Esophagus muscularis mucosa (tissue), 3 donors: ENCODE measurements around the gene CX3CL1.

Experiments used
- POLR2A ChIP-seq: fragments of 450-650 bp; IDR thresholded peaks from one replicate; pipeline ENCODE4 v1.6.1; 2017; ENCODE audit warnings: antibody characterized with exemption, moderate library complexity, mild to moderate bottlenecking, low read depth
- TF ChIP-seq, protein P1 (sequence below), 3 experiments: fragments of 200-600 bp in 2 of 3; fragments of 450-650 bp in 1 of 3; sonication (generic) in 2 of 3; IDR thresholded peaks; one replicate each; pipeline ENCODE4 v1.5.1; 2017 to 2019; ENCODE audit warnings: antibody characterized with exemption in 3 of 3, mild to moderate bottlenecking in 2 of 3, moderate library complexity in 1 of 3

DNA sequence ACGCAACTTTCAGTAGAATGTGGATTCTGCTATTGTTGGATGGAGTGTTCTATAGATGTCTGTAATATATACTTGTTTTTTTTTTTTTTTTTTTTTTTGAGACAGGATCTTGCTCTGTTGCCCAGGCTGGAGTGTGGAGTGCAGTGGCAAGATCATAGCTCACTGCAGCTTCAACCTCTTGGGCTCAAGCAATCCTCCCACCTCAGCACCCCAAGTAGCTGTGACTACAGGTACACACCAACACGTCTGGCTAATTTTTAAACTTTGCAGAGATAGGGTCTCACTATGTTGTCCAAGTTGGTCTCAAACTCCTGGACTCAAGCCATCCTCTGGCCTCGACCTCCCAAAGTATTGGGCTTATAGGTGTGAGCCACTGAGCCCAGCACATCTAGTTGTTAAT, 40.9 kb upstream of the CX3CL1 start:
- TF ChIP-seq, protein P1, sequence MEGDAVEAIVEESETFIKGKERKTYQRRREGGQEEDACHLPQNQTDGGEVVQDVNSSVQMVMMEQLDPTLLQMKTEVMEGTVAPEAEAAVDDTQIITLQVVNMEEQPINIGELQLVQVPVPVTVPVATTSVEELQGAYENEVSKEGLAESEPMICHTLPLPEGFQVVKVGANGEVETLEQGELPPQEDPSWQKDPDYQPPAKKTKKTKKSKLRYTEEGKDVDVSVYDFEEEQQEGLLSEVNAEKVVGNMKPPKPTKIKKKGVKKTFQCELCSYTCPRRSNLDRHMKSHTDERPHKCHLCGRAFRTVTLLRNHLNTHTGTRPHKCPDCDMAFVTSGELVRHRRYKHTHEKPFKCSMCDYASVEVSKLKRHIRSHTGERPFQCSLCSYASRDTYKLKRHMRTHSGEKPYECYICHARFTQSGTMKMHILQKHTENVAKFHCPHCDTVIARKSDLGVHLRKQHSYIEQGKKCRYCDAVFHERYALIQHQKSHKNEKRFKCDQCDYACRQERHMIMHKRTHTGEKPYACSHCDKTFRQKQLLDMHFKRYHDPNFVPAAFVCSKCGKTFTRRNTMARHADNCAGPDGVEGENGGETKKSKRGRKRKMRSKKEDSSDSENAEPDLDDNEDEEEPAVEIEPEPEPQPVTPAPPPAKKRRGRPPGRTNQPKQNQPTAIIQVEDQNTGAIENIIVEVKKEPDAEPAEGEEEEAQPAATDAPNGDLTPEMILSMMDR (IDR thresholded peaks at IDR 0.05) = no peak
- TF ChIP-seq POLR2A = no peak
